ENCODE results near the gene OR2A14.
"Not testable (repeated sequence)": the region's sequence is repeated elsewhere in the genome, so short reads cannot be mapped to it uniquely, and the experiment has no call there.

The OR2A14 gene

GRCh38 chr7:144178380-144179164, 55.6 kb downstream of the OR2A14 start:
- TF ChIP-seq CTCF (IDR thresholded peaks at IDR 0.05; ENCODE audit: insufficient read depth, low read depth, low read length, missing control alignments), result peak; percentile 35
- not testable (repeated sequence) for H3K4me3 ChIP-seq (ENCODE audit: low read depth, low read length)
- peak; percentile 48 for DNase-seq (ENCODE audit: low read depth)

DNA sequence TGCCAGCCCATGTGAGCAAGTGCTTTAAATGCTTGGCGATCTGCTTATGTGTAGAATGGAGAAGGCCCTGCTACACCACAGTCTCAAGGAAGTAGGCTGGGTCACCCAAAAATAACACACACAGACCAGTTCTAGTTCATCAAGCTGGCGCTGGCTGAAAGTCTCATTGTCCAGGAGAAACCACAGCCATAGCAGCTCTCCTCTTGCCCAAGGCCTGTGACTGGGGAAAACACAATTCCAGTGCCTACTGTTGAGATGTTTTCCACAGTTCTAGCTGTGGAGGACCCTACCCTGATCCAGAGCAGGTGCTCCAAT, 56.1 kb downstream of the OR2A14 start:
- not testable (repeated sequence) for DNase-seq (ENCODE audit: low read depth)

More for the DNA sequence above, 56.1 kb downstream of the OR2A14 start:
- H3K4me3 ChIP-seq (ENCODE audit: low read depth, low read length), result not testable (repeated sequence)
